ENCODE data around the gene ARHGAP23. TPM values are rescaled to one million over a fixed set of nuclear protein-coding genes. Genes with fewer than 3 reads are reported as not detected.
"Not testable (repeated sequence)": the region's sequence is repeated elsewhere in the genome, so short reads cannot be mapped to it uniquely, and the experiment has no call there.

ARHGAP23 gene
- total RNA-seq, 1 experiment from 2014 or later = 19.0 TPM

DNA sequence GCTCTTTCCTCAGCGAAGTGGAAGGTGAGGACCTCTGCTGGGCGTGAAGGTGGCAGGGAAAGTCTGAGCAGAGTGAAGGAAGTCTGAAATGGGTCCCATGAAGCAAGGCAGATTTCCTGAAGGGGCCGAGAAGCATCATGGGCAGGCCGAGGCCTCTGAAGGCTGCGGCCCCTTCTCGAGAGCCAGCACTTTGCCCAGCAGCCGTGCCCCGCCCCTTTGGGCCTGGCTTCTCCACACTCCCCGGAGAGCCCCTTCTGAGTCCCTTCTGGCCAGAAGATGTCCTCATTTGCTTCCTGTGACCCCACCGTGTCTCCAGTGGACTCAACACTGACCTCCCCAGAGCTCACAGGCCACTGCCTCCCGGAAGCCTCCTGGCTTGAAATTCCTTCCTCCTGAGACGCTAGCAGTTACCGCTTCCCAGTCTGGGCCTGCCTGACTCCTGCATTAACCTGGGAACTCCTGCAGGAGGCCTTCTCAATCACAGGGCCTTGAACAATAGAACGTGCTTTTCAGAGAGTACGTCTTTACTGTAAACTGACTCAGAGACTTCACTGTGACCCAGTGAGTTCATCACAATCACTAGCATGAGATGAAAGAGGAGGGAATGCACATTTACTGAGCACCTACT is 75.1 kb downstream of the ARHGAP23 start:
- H3K9me3 ChIP-seq (ENCODE audit: low read depth, low read length, poor library complexity, severe bottlenecking); CTCF ChIA-PET; H3K27ac ChIP-seq (ENCODE audit: low read depth, low read length, poor library complexity, severe bottlenecking); H3K27me3 ChIP-seq (replicated peaks; ENCODE audit: insufficient read depth, low read depth, low read length, poor library complexity); H3K4me1 ChIP-seq (ENCODE audit: insufficient read depth, low read length, poor library complexity, severe bottlenecking); POLR2A ChIA-PET (ENCODE audit: low non-redundant PET); BruUV-seq (replicated peaks); H3K4me3 ChIP-seq (ENCODE audit: low read depth, low read length, poor library complexity, severe bottlenecking); DNase-seq (ENCODE audit: low spot score); intact Hi-C loops (cut with micrococcal nuclease; ENCODE audit: unreplicated experiment); H3K36me3 ChIP-seq (ENCODE audit: insufficient read depth, low read length, poor library complexity, severe bottlenecking): not testable (repeated sequence)

DNA sequence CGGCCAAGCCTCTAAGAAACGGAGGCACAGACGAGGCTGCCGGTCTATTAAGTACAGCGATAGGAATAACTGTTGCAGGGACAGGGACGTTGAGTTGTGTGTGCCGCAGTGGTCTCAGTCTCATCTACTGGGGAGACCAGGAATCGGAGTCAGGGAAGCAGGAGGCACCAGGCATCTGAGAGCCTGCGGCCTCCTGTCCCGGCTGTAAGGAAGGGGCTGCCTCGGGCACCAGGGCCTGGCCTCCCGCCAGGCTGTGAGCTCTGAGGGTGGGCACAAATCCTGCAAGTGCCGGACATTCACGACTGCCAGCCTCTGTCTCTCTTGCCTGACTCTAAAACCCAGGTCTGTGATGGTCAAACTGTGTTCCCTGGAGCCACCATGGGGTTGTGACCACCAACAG is 76.0 kb downstream of the ARHGAP23 start:
- no TSS peak for BruUV-seq (replicated peaks)
- intact Hi-C loops (cut with micrococcal nuclease; ENCODE audit: unreplicated experiment) = no loop called here
- Histone ChIP-seq H3K4me3 (ENCODE audit: low read depth, low read length, poor library complexity, severe bottlenecking) (no peak overlapping the region), H3K27ac (ENCODE audit: low read depth, low read length, poor library complexity, severe bottlenecking) (no peak overlapping the region), H3K27me3 (replicated peaks; ENCODE audit: insufficient read depth, low read depth, low read length, poor library complexity) (no peaks in the 10 kb centered on the region), H3K36me3 (ENCODE audit: insufficient read depth, low read length, poor library complexity, severe bottlenecking) (no peaks in the 10 kb centered on the region), H3K4me1 (ENCODE audit: insufficient read depth, low read length, poor library complexity, severe bottlenecking) (no peaks in the 10 kb centered on the region), H3K9me3 (ENCODE audit: low read depth, low read length, poor library complexity, severe bottlenecking) (no peaks in the 10 kb centered on the region)
- ChIA-PET CTCF (no interaction called here), POLR2A (ENCODE audit: low non-redundant PET) (no interaction called here)
- no peak for TF ChIP-seq EZH2 (IDR thresholded peaks at IDR 0.05; ENCODE audit: borderline replicate concordance, low read depth, low read length, poor library complexity, severe bottlenecking)
- TF ChIP-seq, protein P1, sequence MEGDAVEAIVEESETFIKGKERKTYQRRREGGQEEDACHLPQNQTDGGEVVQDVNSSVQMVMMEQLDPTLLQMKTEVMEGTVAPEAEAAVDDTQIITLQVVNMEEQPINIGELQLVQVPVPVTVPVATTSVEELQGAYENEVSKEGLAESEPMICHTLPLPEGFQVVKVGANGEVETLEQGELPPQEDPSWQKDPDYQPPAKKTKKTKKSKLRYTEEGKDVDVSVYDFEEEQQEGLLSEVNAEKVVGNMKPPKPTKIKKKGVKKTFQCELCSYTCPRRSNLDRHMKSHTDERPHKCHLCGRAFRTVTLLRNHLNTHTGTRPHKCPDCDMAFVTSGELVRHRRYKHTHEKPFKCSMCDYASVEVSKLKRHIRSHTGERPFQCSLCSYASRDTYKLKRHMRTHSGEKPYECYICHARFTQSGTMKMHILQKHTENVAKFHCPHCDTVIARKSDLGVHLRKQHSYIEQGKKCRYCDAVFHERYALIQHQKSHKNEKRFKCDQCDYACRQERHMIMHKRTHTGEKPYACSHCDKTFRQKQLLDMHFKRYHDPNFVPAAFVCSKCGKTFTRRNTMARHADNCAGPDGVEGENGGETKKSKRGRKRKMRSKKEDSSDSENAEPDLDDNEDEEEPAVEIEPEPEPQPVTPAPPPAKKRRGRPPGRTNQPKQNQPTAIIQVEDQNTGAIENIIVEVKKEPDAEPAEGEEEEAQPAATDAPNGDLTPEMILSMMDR (conservative IDR thresholded peaks at IDR 0.05; ENCODE audit: low read depth, low read length) = no peak
- DNase-seq (ENCODE audit: low spot score) = no peak

DNA sequence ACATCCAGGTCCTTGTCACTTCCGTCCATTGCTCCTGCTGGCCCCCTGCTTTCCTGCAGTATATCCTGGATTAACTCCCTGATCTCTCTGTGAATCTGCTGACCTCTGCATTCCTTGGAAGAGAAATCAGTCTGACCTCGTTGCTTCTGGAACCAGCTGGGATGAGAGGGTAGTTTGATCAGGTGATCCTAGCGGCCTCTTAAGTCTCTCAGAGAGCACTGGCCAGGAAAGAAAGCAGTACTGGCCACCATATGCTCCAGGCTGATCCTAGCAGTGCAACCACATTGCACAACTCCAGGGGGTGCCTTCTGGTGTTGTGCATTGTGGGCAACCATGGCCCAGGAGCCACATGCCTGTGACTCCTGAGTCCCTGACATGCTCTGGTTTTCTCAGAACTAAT is 79.2 kb downstream of the ARHGAP23 start:
- Histone ChIP-seq H3K36me3 (ENCODE audit: insufficient read depth, low read length, poor library complexity, severe bottlenecking) (no peaks in the 10 kb centered on the region), H3K27ac (ENCODE audit: low read depth, low read length, poor library complexity, severe bottlenecking) (no peak overlapping the region), H3K4me3 (ENCODE audit: low read depth, low read length, poor library complexity, severe bottlenecking) (no peak overlapping the region), H3K27me3 (replicated peaks; ENCODE audit: insufficient read depth, low read depth, low read length, poor library complexity) (no peaks in the 10 kb centered on the region), H3K9me3 (ENCODE audit: low read depth, low read length, poor library complexity, severe bottlenecking) (no peaks in the 10 kb centered on the region), H3K4me1 (ENCODE audit: insufficient read depth, low read length, poor library complexity, severe bottlenecking) (peaks cover 5% of the 10 kb centered on the region)
- ChIA-PET POLR2A (ENCODE audit: low non-redundant PET) (no interaction called here), CTCF (no interaction called here)
- intact Hi-C loops (cut with micrococcal nuclease; ENCODE audit: unreplicated experiment) = no loop called here
- no peak for TF ChIP-seq EZH2 (IDR thresholded peaks at IDR 0.05; ENCODE audit: borderline replicate concordance, low read depth, low read length, poor library complexity, severe bottlenecking)
- TF ChIP-seq, protein P1 (conservative IDR thresholded peaks at IDR 0.05; ENCODE audit: low read depth, low read length) = no peak
- BruUV-seq (replicated peaks) = no TSS peak
- no peak for DNase-seq (ENCODE audit: low spot score)

DNA sequence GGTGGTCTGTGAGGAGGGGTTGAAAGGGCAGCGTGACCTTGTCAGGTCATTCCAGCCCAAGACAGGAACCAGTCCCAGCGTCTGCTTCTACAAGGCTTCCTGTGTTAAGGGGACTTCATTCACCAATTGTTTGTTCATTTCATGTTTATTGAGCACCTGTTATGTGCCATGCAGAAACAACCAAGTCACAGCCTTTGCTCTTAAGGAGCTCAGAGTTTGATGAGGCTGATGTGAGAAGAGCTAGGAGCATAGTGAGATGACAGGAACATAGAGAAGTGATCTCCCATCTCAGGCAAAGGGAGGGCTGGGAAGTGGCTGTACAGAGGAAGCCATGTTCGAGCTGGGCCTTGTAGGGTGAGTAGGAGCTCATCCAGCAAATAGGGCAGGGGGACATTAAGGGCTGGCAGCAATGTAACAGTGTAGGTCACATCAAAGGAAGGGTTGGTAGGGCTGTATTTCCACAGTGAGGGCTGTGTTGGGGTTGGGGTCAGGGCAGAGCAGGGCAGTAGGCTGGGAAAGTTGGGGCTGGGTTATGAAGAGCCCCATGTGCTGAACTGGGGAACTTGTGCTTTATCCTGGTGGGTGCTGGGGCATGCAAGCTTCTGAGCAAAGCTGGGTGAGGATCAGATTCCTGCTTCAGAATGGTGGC is 79.8 kb downstream of the ARHGAP23 start:
- Histone ChIP-seq H3K27me3 (replicated peaks; ENCODE audit: insufficient read depth, low read depth, low read length, poor library complexity) (no peaks in the 10 kb centered on the region), H3K27ac (ENCODE audit: low read depth, low read length, poor library complexity, severe bottlenecking) (no peak overlapping the region), H3K9me3 (ENCODE audit: low read depth, low read length, poor library complexity, severe bottlenecking) (no peaks in the 10 kb centered on the region), H3K4me3 (ENCODE audit: low read depth, low read length, poor library complexity, severe bottlenecking) (no peak overlapping the region), H3K4me1 (ENCODE audit: insufficient read depth, low read length, poor library complexity, severe bottlenecking) (peaks cover 5% of the 10 kb centered on the region), H3K36me3 (ENCODE audit: insufficient read depth, low read length, poor library complexity, severe bottlenecking) (no peaks in the 10 kb centered on the region)
- DNase-seq (ENCODE audit: low spot score) = no peak
- ChIA-PET POLR2A (ENCODE audit: low non-redundant PET) (interaction anchor here (0.6 kb wide), 1 partner anchor 900 kb away, joined by 6 read pairs; no protein-coding TSS in a partner anchor), CTCF (no interaction called here)
- no TSS peak for BruUV-seq (replicated peaks)
- no peak for TF ChIP-seq EZH2 (IDR thresholded peaks at IDR 0.05; ENCODE audit: borderline replicate concordance, low read depth, low read length, poor library complexity, severe bottlenecking)
- TF ChIP-seq, protein P1 (conservative IDR thresholded peaks at IDR 0.05; ENCODE audit: low read depth, low read length) = no peak
- intact Hi-C loops (cut with micrococcal nuclease; ENCODE audit: unreplicated experiment) = no loop called here

Data from A673 (cell line).